ENCODE measurements around the gene PAIP2.
"Not testable (repeated sequence)": the region's sequence is repeated elsewhere in the genome, so short reads cannot be mapped to it uniquely, and the experiment has no call there.

Gene PAIP2

GRCh38 chr5:139393497-139394122, 52.0 kb downstream of the PAIP2 start:
- DNase-seq: no peak

DNA sequence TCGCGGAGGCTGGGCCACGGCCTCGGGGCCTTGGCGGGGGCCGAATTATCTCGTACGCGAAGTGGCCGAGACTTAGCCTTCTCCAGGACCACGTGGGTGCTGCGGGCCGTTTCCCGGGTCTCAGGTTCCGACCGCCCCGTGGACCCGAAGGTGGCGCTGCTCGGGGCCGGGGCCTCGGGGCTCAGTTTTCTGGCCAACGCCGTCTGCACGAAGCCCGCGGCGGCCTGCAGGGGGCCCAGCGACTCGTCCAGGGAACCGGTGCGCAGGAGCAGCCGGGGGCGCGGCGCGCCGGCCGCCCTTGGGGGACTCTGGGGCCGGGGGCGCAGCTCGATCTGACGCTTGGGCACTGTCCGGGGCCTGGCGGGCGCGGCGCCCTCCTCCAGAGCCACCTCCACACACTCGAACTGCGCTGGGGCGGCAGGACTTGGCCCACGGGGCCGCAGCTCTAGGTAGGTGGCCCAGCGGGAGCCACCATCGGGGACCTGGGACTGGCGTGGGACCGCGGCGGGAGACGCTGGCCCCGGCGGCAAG, 52.5 kb downstream of the PAIP2 start:
- DNase-seq: peak; percentile 55

- peak; percentile 36 for DNase-seq
These were observed 53.3 kb downstream of the PAIP2 start, which contains the start of gene PROB1 for GRCh38 chr5:139394654-139395566. TSS of gene PROB1 (minus strand) at chr5:139395104. CDS start at chr5:139395081, 23 bp downstream.

DNA sequence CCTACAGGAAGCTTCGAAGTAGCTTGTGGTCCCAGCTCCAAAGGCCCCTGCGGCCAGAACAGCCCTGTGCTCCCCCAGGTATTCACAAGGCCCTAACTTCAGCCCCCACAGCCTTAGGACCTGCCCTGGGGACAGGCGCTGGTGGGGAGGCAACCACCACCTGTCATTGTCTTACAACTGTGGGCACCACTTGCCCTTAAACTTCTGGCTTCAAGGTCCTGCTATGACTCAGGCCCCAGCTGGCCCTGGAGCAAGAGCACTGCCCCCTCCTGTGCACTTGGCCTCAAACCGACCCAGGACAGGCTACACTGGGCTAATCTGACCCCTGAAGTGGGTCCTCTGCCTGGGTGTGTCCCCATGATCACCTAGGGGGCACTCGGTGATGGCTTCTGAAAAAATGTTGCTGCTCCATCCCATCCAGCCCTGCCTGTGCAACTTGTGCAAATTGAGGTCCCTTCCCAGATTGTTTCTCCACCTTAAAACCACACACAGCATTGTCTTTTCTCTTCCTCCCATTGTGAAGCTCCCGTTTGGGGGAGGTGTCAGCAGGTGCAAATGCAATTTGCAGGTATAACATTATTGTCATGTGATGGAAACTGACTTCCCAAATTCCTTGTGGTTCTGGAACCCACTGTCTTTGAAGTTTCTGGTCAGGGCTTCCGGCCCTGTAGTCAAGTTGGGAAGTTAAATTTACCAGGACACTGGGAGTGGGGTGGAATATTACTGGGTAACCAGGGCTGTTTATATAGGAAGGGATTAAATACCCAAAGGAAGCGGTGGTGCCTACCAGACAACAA, 54.4 kb downstream of the PAIP2 start:
- DNase-seq: peak; percentile 56

- DNase-seq: no peak
These were observed 55.0 kb downstream of the PAIP2 start for GRCh38 chr5:139396691-139397090.

DNA sequence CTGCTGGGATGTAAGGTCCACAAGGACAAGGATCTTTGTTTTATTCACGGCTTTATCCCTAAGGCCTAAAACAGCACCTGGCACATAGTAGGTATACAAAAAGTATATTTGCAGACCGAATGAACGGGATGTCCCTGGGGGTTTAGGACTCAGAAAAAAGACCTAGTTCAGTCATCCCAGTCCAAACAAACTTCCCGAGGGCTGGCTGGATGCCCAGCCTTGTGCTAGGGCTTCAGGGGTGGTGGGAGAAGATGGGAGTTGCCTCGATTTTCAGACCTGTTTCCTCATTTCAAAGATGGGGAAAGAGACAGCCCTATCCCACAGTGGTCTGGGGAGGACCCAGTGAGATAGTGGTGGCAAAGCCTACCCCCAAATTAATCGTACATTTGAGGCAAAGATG, 56.3 kb downstream of the PAIP2 start:
- DNase-seq: no peak

- DNase-seq: no peak
These were observed 58.0 kb downstream of the PAIP2 start for GRCh38 chr5:139399501-139400121.

DNA sequence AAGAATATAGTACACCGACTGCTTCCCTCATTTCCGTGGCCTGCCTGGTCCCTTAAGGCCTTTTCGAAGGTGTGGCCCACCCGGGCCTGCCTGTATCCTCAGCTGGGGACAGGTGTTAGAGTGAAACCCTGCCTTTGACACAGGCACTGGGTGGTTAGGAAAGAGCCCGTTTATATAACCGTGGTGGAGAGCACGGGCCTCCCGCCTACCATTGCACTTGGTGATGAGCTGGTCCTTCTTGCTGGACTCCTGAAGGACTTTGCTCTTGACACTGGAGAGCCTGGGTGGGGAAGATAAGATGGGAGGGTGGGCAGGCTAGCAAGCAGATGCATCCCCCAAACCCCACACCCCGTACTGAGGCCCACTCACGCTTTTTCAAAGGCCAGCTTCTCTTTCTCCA, 59.9 kb downstream of the PAIP2 start:
- DNase-seq: no peak

GRCh38 chr5:139402561-139403158, 61.0 kb downstream of the PAIP2 start:
- peak; percentile 43 for DNase-seq

DNA sequence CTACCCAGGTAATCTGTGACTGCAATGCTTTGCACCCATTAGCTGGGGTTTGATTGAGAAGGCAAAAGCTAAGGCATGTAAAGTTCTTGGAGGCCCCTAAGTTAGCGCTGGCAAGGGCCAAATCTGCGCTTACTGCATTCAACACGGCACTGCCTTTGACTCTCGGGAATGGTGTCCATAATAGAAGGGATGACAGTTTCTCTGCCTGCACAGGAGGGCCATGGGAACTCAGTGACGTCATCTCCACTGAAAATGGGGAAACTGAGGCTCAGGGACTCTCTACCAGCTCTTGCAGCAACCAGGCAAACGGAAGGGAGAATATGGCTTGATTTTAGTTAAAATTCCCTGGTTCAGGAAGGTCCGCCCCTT, 61.7 kb downstream of the PAIP2 start:
- no peak for DNase-seq

- DNase-seq: peak; percentile 99
These were observed 62.3 kb downstream of the PAIP2 start, which contains the start of gene SPATA24 for GRCh38 chr5:139403787-139404483. TSS of gene SPATA24 (minus strand) at chr5:139404089. CDS start at chr5:139404060, 29 bp downstream.

DNA sequence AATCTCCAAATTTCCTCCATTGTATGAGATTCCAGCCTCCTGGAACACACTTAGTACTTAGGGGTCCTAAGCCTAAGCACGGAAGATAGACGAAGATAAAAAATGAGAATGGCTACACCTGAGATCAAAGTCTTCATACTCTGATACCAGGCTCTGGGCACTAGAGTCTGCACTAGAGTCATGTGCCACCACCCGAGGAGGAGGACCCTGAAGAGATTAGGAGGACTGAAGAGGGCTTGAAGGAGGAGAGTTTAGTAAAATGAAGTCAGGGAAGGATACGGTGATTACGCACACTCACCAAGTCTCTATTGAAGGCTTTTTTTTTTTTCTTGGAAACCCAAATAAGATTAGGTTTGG, 62.8 kb downstream of the PAIP2 start:
- DNase-seq: no peak

DNA sequence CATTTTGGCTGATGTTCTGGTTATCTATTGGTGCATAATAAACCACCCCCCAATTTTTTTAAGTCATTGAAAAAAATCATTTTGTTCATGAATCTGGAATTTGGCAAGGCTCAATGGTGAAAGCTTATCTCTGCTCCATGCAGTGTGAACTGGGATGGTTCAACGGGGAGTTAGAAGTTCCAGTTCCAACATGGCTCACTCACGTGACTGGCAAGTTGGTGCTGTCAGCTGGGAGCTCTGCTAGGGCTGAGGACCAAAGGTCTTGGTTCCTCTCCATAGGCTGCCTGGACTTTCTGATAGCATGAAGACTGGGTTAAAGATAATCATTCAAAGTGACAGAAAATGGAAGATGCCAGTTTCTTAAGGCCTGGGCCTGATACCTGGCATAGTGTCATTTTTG, 65.3 kb downstream of the PAIP2 start:
- DNase-seq: no peak

DNA sequence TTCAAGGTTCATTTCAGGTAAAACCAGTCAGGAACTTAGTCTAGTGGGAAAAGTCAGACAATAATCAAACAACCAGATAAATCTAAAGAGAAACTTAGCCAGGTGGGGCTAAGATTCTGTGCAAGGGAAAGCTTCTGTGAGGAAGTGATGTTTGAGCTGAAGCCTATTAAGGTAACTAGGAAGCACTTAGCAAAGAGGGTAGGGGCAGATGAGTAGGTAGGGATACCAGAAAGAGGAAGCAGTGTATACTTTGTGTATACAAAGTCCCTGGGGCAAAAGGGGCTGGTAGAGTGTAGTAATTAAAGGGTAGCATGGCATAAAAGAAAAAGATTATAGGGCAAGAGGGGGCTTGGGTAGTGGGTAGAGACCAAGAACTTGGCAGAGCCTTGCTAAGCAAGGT, 65.9 kb downstream of the PAIP2 start:
- DNase-seq: no peak

- DNase-seq: no peak
These were observed 66.5 kb downstream of the PAIP2 start for GRCh38 chr5:139408191-139408590.

DNA sequence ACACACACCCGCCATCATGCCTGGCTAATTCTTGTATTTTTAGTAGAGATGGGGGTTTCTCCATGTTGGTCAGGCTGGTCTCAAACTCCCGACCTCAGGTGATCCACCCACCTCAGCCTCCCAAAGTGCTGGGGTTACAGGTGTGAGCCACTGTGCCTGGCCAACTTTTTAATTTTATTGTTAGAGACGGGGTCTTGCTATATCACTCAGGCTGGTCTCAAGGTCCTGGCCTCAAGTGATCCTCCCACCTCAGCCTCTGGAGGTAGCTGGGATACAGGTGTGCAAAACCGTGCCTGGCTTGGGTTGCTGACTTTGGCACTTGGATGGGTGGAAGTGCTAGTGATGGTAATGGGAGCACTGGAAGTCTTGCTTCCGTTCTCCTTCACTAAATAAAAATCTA, 67.5 kb downstream of the PAIP2 start:
- DNase-seq: not testable (repeated sequence)

DNA sequence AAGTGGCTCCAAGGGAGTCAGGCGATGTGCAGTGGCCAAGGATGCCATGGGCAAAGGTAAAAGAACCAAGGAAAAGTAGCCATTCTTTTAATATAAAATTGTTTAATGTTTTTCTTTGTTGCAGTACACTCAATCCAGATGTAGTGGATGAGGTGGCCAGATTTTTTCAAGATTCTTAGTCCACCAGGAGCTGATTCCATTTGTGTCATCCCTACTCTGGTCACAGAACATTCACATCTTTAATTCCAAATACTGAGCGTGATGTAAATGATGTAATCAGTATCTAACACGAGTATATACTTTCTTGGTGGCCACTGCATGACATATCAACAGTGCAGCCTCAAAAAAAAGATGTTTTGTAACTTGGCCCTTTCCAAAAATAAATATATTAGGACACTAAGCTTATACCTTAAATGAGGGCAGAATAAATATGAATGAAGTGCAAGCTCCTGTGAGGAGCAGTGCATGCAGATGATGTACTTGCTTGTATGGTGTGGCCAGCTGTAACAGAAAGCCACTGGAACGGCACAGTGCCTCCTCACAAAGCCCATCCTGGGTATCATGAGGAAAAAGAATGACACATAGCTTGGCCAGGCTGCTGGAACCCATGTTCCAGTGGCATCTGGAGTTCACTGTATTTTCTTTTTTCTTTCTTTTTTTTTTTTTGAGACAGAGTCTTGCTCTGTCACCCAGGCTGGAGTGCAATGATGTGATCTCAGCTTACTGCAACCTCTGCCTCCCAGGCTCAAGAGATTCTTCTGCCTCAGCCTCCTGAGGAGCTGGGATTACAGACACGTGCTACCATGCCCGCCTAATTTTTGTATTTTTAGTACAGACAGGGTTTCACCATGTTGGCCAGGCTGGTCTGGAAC, 68.7 kb downstream of the PAIP2 start:
- DNase-seq: no peak

DNA sequence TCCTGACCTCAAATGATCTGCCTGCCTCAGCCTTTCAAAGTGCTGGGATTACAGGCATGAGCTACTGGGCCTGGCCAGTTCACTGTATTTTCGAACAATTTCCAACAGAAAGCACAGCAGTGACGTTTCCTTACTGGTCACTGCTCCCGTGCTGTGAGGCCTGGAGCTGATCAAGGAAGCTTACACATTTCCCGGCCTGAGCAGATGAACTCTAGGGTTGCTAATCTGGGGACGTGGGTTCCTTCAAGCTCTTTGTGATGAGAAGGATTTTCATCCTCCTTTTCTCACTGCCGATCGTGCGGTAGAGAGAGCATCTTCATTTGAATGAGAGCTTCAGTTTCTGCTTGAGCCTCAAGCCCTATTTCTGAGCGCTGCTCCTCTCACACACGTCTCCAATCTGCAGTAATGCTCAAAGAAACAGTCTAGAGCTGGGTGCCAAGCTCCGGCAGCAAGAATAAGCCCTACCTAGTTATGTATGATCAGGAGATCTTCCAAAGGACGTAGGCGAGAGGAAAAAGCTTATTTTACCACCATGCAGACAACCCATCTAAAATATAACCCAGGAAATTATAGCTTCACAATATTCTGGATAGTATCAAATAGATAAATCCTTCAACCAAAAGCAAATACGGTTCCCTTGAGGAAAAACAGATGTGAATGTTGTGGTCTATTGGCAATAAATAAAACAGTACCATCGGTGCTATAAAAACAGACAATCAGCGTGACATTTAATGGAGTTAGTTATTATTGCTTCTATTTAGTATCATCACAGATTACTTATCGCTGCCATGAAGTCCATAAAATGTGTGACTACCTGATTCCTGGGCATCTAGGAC, 69.6 kb downstream of the PAIP2 start:
- no peak for DNase-seq

- DNase-seq: no peak
These were observed 71.5 kb downstream of the PAIP2 start for GRCh38 chr5:139413153-139413552.

- no peak for DNase-seq
These were observed 72.3 kb downstream of the PAIP2 start for GRCh38 chr5:139413963-139414362.
